ENCODE measurements around the gene SMYD3.

GRCh38 chr1:245874942-245875580, 632.0 kb downstream of the SMYD3 start:
- TF ChIP-seq, protein P1, sequence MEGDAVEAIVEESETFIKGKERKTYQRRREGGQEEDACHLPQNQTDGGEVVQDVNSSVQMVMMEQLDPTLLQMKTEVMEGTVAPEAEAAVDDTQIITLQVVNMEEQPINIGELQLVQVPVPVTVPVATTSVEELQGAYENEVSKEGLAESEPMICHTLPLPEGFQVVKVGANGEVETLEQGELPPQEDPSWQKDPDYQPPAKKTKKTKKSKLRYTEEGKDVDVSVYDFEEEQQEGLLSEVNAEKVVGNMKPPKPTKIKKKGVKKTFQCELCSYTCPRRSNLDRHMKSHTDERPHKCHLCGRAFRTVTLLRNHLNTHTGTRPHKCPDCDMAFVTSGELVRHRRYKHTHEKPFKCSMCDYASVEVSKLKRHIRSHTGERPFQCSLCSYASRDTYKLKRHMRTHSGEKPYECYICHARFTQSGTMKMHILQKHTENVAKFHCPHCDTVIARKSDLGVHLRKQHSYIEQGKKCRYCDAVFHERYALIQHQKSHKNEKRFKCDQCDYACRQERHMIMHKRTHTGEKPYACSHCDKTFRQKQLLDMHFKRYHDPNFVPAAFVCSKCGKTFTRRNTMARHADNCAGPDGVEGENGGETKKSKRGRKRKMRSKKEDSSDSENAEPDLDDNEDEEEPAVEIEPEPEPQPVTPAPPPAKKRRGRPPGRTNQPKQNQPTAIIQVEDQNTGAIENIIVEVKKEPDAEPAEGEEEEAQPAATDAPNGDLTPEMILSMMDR (IDR thresholded peaks at IDR 0.05; ENCODE audit: low read depth, low read length, poor library complexity, severe bottlenecking), result no peak
- no peak for TF ChIP-seq EZH2phosphoT487 (IDR thresholded peaks at IDR 0.05; ENCODE audit: borderline replicate concordance, low read length)

Data from DOHH2 (cell line).